ENCODE data around the gene CARD19. TPM values are rescaled to one million over a fixed set of nuclear protein-coding genes. Genes with fewer than 3 reads are reported as not detected.

The CARD19 gene
- total and polyA plus RNA-seq, 7 experiments from 2014 or later: 43.0 to 90.0 (median 59.2) TPM

DNA sequence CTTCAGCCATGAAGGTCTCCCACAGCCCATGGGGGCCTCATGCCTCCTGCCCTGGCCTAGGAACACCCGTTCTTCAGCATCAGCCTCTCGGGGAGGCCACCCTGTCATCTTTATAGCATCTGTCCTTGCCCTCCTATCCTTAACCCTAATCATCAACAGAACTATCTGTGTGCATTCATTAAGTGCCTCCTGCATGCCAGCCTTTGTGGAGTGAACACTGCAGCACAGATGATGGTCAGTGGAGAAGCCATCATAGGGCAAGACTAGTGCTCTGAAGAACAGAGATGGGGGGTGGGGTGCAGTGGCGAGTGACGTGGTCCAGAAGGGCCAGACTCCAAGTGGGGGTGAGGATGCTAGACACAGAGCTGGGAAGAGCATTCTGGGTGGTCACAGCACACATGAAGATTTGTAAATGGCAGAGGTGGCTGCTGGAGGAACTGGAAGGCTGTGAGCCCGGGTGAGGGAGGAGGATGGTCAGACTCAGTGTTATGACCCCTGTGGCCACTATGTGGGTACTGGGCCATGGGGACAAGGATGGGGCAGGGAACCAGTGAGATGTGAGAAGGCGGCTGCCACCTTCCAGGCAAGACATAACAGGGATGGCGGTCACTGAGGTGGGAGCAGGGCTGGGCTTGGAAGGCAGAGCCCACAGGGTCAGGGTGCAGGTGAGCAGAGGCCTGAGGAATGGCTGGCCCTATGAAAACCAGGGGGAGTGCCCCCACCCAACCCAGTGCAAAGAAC lies 3.6 kb upstream of the CARD19 start:
- Histone ChIP-seq H3K27ac (ENCODE audit: low read depth, low read length) (peak overlapping the region; percentile 43), H3K4me1 (ENCODE audit: control insufficient read depth in 2 of 2, insufficient read depth in 2 of 2, low read length in 2 of 2) (peaks cover 28 to 29% of the 10 kb centered on the region in 2 donors), H3K27me3 (ENCODE audit: control insufficient read depth in 2 of 2, insufficient read depth in 2 of 2, low read length in 2 of 2) (no peaks in the 10 kb centered on the region), H3K4me3 (ENCODE audit: low read length) (no peak overlapping the region), H3K36me3 (ENCODE audit: control insufficient read depth in 2 of 3, insufficient read depth in 3 of 3, low read length in 3 of 3) (peaks cover 0 to 13% (median 0%) of the 10 kb centered on the region in 3 experiments), H3K9me3 (ENCODE audit: control insufficient read depth in 2 of 3, low read length in 3 of 3) (no peaks in the 10 kb centered on the region)
- peaks cover 37 to 67% (median 60%) of the 10 kb centered on the region in 7 donors for H3K4me1 Mint-ChIP-seq
- peaks cover 0 to 44% (median 8%) of the 10 kb centered on the region in 5 donors for H3K36me3 Mint-ChIP-seq
- intact Hi-C loops (cut with micrococcal nuclease): loop anchor here in 1 of 2 donors (10.0 kb wide), 1 partner anchor 768 kb away; the partner anchor contains the start of genes CENPP and NOL8
- no peaks in the 10 kb centered on the region for H3K27me3 Mint-ChIP-seq
- POLR2A ChIA-PET: interaction anchor here (1.0 to 2.5 kb wide), 6 partner anchors 10 to 127 kb away, joined by 3 to 16 read pairs (median 6); no protein-coding TSS in a partner anchor
- H3K4me3 Mint-ChIP-seq: peak overlapping the region in 6 of 10 donors; percentile 4 to 95 (median 44)
- DNase-seq (peak in 1 of 9 donors; percentile 20), ATAC-seq (no peak)
- peaks cover 0 to 16% (median 0%) of the 10 kb centered on the region in 11 donors for H3K9me3 Mint-ChIP-seq
- CTCF ChIA-PET: interaction anchor here (0.5 to 1.1 kb wide), 2 partner anchors 25 to 90 kb away, joined by 3 read pairs; no protein-coding TSS in a partner anchor
- peak overlapping the region; percentile 87 to 99 (median 95) for H3K27ac Mint-ChIP-seq

DNA sequence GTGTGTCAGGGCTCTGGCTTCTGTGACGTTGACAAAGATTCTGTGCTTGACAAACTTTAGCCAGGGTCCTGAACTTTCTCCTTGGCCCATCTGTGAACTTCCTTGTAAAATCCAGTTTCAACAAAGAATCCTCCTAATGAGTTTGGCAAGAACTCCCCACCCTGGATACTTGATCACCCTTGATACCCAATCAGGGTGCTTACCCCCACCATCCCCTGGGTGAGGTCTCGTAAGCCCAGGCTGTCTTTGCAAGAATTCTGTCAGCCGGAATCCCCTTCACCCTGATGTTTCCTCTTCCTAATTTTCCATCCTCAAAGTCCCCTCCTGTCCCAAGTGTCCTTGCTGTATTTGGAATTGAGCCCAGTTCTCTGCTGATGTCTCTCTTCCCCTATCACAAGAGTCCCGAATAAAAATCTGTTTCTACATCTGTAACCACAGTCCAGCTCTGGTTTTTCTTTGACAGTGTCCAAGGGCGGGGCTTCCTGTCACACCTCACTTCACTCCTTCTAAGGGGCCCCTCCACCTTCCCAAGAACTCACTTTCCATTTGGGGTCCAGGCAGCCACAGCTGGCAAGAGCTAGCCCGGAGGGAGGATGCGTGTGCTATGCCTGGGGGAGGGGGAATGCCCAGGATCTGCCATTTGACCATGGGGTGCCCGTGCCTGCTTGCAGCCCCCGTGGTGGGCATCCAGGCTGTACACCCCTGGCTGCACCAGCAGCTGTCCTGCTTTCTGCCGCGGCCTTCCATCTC lies 2.7 kb upstream of the CARD19 start:
- peaks cover 0 to 38% (median 8%) of the 10 kb centered on the region in 5 donors for H3K36me3 Mint-ChIP-seq
- H3K9me3 Mint-ChIP-seq: peaks cover 0 to 16% (median 0%) of the 10 kb centered on the region in 11 donors
- DNase-seq: no peak
- peaks cover 45 to 76% (median 68%) of the 10 kb centered on the region in 7 donors for H3K4me1 Mint-ChIP-seq
- Histone ChIP-seq H3K27me3 (ENCODE audit: control insufficient read depth in 2 of 2, insufficient read depth in 2 of 2, low read length in 2 of 2) (no peaks in the 10 kb centered on the region), H3K36me3 (ENCODE audit: control insufficient read depth in 2 of 3, insufficient read depth in 3 of 3, low read length in 3 of 3) (peaks cover 0 to 4% (median 0%) of the 10 kb centered on the region in 3 experiments), H3K27ac (ENCODE audit: low read depth, low read length) (peak overlapping the region; percentile 43), H3K9me3 (ENCODE audit: control insufficient read depth in 2 of 3, low read length in 3 of 3) (no peaks in the 10 kb centered on the region), H3K4me3 (ENCODE audit: low read length) (no peak overlapping the region), H3K4me1 (ENCODE audit: control insufficient read depth in 2 of 2, insufficient read depth in 2 of 2, low read length in 2 of 2) (peaks cover 37 to 38% of the 10 kb centered on the region in 2 donors)
- peak overlapping the region; percentile 87 to 99 (median 95) for H3K27ac Mint-ChIP-seq
- POLR2A ChIA-PET: interaction anchor here (0.8 to 6.4 kb wide), 6 partner anchors 28 to 138 kb away, joined by 3 to 60 read pairs (median 12); no protein-coding TSS in a partner anchor
- peak overlapping the region; percentile 4 to 95 (median 72) for H3K4me3 Mint-ChIP-seq
- CTCF ChIA-PET: interaction anchor here (0.5 to 1.1 kb wide), 2 partner anchors 26 to 91 kb away, joined by 3 read pairs; no protein-coding TSS in a partner anchor
- intact Hi-C loops (cut with micrococcal nuclease): loop anchor here in 1 of 2 donors (10.0 kb wide), 1 partner anchor 769 kb away; the partner anchor contains the start of genes CENPP and NOL8
- ATAC-seq: no peak
- H3K27me3 Mint-ChIP-seq: no peaks in the 10 kb centered on the region

DNA sequence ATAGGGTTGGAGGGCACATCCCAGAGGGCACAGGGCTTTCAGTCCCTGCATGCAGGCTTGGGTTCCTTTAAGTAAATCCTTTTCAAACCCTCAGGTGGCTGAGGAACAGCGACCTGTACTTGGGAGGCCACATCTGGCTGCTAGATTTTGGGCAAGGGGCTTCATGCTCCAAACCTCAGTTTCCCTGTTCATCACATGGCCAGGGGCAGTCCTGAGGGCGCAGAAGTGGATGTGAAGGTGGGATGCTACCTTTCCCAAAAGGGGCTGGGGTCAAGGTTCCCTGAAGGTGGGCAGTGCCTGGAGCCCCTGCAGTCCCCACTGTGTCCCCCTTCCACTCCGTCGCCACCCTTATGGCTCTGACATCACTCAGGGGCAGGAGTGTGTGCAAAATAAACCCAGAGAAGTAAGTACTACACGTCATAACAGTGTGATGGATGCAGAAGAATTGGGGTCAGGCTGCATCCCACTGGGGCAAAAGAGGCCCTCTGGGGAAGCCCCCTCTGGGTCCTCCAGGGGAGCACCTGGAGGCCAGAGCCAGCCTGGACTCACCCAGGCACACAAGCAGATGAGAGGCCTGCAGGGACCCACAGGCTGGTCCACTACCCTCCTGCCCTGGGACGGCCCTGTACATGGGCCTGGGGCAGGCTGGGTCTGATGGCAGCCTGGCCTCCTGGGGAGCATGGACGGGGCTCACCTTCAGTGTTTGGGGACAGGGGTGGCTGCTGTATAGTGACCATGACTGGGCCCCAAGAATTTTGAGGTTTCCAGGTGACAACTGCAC lies 1.9 kb upstream of the CARD19 start:
- Histone ChIP-seq H3K36me3 (ENCODE audit: control insufficient read depth in 2 of 3, insufficient read depth in 3 of 3, low read length in 3 of 3) (no peaks in the 10 kb centered on the region), H3K27ac (ENCODE audit: low read depth, low read length) (peak overlapping the region; percentile 92), H3K9me3 (ENCODE audit: control insufficient read depth in 2 of 3, low read length in 3 of 3) (no peaks in the 10 kb centered on the region), H3K4me1 (ENCODE audit: control insufficient read depth in 2 of 2, insufficient read depth in 2 of 2, low read length in 2 of 2) (peaks cover 41 to 45% of the 10 kb centered on the region in 2 donors), H3K4me3 (ENCODE audit: low read length) (no peak overlapping the region), H3K27me3 (ENCODE audit: control insufficient read depth in 2 of 2, insufficient read depth in 2 of 2, low read length in 2 of 2) (no peaks in the 10 kb centered on the region)
- Mint-ChIP-seq H3K27ac (peak overlapping the region; percentile 93 to 99 (median 96)), H3K36me3 (peaks cover 0 to 31% (median 5%) of the 10 kb centered on the region in 5 donors), H3K27me3 (no peaks in the 10 kb centered on the region), H3K9me3 (peaks cover 0 to 14% (median 0%) of the 10 kb centered on the region in 11 donors), H3K4me1 (peaks cover 43 to 80% (median 75%) of the 10 kb centered on the region in 7 donors), H3K4me3 (peak overlapping the region; percentile 83 to 95 (median 88))
- ATAC-seq (no peak), DNase-seq (no peak)
- ChIA-PET POLR2A (interaction anchor here (0.8 to 6.4 kb wide), 12 partner anchors 10 to 139 kb away, joined by 3 to 60 read pairs (median 10); partner anchors contain the start of gene NINJ1), CTCF (interaction anchor here (1.0 to 1.1 kb wide), 3 partner anchors 11 to 209 kb away, joined by 3 to 5 read pairs (median 4); no protein-coding TSS in a partner anchor)
- intact Hi-C loops (cut with micrococcal nuclease): loop anchor here in 1 of 2 donors (10.0 kb wide), 1 partner anchor 769 kb away; the partner anchor contains the start of genes CENPP and NOL8

DNA sequence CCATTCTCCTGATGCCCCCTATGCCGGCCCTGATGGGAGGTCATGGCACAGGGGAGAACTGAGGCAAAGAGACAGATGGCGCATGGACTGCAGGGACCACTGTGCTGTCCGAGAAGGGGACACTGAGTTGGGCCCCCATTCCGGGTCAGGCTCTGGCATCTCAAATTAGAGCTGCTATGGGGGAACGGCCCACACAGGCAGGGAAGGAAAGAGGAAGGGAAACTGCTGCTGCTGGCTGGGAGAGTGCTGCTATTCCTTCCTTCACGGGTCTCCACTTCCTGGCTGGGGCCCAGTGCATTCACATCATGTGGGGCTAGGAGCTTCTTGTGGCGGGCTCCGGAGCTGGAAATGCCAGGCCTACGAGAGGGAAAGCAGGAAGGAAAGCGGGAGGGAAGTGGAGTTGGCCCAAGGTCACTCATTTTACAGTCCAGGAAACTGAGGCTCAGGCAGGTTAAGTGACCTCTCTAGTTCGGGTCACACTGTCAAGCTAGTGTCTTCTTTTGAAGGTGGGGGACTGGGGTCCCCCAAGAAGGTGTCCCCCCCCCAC lies 1.3 kb upstream of the CARD19 start:
- DNase-seq (no peak), ATAC-seq (no peak)
- peaks cover 47 to 79% (median 73%) of the 10 kb centered on the region in 7 donors for H3K4me1 Mint-ChIP-seq

More for the DNA sequence above, 1.3 kb upstream of the CARD19 start:
- H3K27me3 Mint-ChIP-seq: no peaks in the 10 kb centered on the region
- peaks cover 0 to 29% (median 0%) of the 10 kb centered on the region in 5 donors for H3K36me3 Mint-ChIP-seq
- H3K4me3 Mint-ChIP-seq: peak overlapping the region; percentile 83 to 95 (median 88)
- ChIA-PET POLR2A (interaction anchor here (0.6 to 6.4 kb wide), 19 partner anchors 11 to 129 kb away, joined by 3 to 60 read pairs (median 5); partner anchors contain the start of gene NINJ1), CTCF (interaction anchor here (0.9 to 1.1 kb wide), 4 partner anchors 11 to 208 kb away, joined by 3 to 5 read pairs (median 4); no protein-coding TSS in a partner anchor)
- H3K27ac Mint-ChIP-seq: peak overlapping the region; percentile 93 to 99 (median 96)
- no peaks in the 10 kb centered on the region for H3K9me3 ChIP-seq (ENCODE audit: control insufficient read depth in 2 of 3, low read length in 3 of 3)
- no peaks in the 10 kb centered on the region for H3K36me3 ChIP-seq (ENCODE audit: control insufficient read depth in 2 of 3, insufficient read depth in 3 of 3, low read length in 3 of 3)
- H3K9me3 Mint-ChIP-seq: peaks cover 0 to 14% (median 0%) of the 10 kb centered on the region in 11 donors
- intact Hi-C loops (cut with micrococcal nuclease): loop anchor here (1.0 to 10.0 kb wide), 11 partner anchors 11 to 977 kb away; partner anchors contain the start of genes CENPP (in 1 of the 2), NINJ1 (in 1 of the 2), NOL8 (in 1 of the 2) and SPTLC1 (in 1 of the 2)
- H3K27ac ChIP-seq (ENCODE audit: low read depth, low read length): peak overlapping the region; percentile 92
- H3K4me3 ChIP-seq (ENCODE audit: low read length): peak overlapping the region; percentile 72
- H3K4me1 ChIP-seq (ENCODE audit: control insufficient read depth in 2 of 2, insufficient read depth in 2 of 2, low read length in 2 of 2): peaks cover 41 to 52% of the 10 kb centered on the region in 2 donors
- no peaks in the 10 kb centered on the region for H3K27me3 ChIP-seq (ENCODE audit: control insufficient read depth in 2 of 2, insufficient read depth in 2 of 2, low read length in 2 of 2)

Data from naive thymus-derived CD4-positive, alpha-beta T cell (primary cell).